Fibroblast of the aortic adventitia (primary cell): ENCODE measurements around the gene SLC39A13. TPM values are rescaled to one million over a fixed set of nuclear protein-coding genes. Genes with fewer than 3 reads are reported as not detected.

Experiments
- DNase-seq: peaks from one replicate; pipeline ENCODE4 v3.0.0-alpha.2; 2010; ENCODE audit warnings: low read depth
- H3K4me3 ChIP-seq: 2 replicates; pipeline ENCODE4 v1.5.1; 2011; ENCODE audit warnings: low read depth, mild to moderate bottlenecking, control low read depth, low read length, moderate library complexity
- total RNA-seq: library from RNA; depleted of rRNA; stranded (reverse); fragments of >200 nt; gene quantifications from 2 replicates; pipeline ENCODE4 v1.2.3, GENCODE V29; 2012; ENCODE audit warnings: low replicate concordance
- TF ChIP-seq, protein P1 (sequence below): IDR thresholded peaks from 2 replicates; pipeline ENCODE4 v1.5.1; 2011; ENCODE audit warnings: mild to moderate bottlenecking, low read length, control low read depth, inconsistent platforms; ENCODE audit not compliant: insufficient read depth

SLC39A13 gene
- total RNA-seq, 1 donor: 47.5 TPM

DNA sequence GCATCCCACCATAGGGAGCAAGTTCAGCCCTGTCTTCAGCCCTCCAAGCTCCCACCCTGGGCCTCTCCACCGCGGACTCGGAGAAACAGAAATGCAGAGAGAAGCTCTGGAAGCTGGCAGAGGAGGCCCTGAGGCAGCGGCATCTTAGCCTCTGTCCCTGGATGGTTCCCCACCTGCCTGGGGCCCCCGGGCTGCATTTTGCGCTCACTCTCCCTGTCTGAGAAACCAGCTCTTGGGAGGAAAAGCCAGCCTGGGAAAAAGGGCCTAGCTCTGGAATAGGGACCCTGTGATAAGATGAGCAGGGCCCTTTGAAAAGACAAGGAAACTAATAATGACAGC is 18.0 kb upstream of the SLC39A13 start:
- no peak overlapping the region for H3K4me3 ChIP-seq
- DNase-seq: no peak
- TF ChIP-seq, protein P1, sequence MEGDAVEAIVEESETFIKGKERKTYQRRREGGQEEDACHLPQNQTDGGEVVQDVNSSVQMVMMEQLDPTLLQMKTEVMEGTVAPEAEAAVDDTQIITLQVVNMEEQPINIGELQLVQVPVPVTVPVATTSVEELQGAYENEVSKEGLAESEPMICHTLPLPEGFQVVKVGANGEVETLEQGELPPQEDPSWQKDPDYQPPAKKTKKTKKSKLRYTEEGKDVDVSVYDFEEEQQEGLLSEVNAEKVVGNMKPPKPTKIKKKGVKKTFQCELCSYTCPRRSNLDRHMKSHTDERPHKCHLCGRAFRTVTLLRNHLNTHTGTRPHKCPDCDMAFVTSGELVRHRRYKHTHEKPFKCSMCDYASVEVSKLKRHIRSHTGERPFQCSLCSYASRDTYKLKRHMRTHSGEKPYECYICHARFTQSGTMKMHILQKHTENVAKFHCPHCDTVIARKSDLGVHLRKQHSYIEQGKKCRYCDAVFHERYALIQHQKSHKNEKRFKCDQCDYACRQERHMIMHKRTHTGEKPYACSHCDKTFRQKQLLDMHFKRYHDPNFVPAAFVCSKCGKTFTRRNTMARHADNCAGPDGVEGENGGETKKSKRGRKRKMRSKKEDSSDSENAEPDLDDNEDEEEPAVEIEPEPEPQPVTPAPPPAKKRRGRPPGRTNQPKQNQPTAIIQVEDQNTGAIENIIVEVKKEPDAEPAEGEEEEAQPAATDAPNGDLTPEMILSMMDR: no peak

DNA sequence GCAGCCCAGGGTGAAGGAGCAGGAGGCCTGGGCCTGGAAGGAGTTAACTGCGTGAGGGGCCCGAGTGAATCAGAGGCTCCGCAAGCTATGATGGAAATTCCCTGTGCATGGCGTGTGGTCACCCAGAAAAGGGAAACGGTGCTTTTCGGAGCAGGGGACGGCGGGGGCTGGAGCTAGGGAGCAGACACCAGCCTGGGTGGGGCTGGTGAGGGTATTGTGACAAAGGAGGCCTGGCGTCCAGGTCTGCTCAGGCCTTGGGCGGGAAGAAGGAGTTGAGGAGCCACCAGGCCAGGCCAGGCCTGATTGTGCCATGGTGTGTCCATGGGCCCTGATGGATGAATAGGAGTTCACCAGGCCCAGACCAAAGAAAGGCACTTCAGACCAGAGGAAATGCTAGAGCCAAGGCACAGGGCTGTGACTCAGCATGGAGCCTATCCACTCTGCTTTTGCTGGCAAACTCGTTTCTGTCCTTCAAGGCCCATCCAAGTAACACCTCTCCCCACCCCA is 17.3 kb upstream of the SLC39A13 start:
- no peak overlapping the region for H3K4me3 ChIP-seq
- no peak for DNase-seq
- TF ChIP-seq, protein P1: no peak

DNA sequence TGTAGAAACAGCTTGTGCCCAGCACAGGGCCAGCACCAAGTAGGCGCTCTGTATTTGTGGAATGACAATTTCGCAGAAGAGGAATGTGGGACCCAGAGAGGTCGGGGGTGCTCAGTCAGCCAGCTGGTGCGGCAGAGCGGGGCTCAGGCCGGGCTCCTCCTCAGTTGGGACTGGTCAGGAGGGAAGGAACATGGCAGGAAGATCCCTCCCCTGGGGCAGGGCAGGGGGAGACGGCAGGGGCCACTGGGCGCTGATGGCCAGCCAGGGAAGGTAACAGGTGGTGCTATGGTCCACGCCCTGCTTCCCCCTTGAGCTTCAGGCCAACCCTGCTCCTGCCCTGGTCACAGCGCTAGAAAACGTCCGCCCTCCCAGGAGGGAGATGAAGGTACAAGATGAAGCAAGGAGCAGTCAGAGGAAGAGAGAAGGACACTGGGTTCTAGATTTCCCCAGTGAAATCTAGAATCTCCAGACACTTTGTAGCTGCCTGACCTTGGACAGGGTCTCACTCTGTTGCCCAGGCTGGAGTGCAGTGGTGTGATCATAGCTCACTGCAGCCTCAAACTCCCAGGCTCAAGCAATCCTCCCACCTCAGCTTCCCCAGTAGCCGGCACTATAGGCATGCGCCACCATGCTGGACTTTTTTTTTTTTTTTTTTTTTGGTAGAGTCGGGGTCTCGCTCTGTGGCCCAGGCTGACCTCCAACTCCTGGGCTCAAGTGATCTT is 16.5 kb upstream of the SLC39A13 start:
- DNase-seq: no peak
- TF ChIP-seq, protein P1: no peak
- H3K4me3 ChIP-seq: no peak overlapping the region

DNA sequence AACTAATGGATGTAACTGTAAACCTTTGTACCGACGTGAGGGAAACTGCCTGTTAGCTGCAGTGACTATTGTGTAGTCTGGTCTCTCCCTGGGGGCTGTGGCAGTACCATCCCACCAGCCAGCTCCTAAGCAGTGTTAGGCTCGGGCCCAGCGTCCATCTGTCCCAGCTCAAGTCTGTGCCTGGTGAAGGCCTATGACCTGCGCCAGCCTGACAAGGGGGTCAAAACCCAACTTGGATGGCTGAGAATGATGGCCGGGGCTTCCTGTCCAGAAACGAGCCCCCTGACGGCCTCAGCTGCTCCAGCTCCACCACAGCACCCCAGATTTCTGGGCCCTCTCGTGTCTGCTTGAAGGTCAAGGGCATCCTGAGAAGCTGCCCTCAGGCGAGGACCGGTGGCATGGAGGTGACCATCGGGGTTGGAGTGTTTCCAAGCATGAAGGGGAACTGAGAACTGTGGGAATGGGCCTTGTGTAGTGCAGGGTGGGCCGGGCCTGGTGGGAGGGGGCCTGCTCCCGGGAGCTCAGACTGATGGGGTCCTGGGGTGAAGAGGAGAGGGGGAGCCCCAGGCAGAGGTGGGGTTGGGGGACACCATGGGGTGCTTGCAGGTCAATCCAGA is 15.7 kb upstream of the SLC39A13 start:
- H3K4me3 ChIP-seq: no peak overlapping the region
- TF ChIP-seq, protein P1: no peak
- DNase-seq: no peak

DNA sequence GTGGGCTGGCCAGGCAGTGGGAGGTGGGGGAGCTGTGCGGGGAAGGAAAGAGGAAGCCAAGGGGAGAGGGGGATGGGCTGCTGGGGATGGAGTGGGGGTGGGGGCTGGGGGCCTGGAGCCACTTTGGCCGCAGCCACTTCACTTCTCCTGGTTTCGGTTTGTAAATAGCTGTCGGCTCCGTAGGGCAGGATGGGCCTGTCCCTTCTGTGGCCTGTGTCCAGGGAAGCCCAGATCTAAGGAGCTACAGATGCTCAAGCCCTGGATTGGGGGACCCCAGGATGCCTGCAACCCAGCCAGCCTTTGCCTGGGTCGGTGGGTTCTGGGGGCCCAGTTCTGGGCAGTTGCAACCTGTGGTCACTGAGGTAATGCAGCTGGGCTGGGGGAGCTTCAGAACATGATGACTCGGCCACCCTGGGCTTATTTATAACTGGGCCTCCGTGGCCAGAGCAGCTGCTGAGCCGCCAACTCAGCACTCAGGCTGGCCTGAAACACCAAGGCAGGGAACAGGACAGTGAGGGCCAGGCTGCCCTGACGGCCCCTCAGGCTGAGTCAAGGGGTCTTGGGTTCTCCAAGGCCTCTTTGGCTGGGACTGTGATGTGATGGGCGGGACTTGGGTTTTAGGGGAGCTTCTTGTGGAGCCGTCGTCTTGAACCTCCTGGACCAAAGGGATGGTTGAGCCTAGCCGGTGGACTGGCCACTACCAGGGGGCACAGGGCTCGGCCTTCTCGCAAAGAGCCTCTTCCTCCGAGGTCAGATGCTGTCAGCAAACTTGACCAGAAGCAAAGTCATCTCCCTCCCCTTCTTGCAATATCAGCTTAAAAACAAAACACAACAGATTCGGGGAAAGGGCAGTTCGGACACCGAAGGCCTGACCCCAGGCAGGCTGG is 15.0 kb upstream of the SLC39A13 start:
- TF ChIP-seq, protein P1: no peak
- DNase-seq: peak; percentile 47
- no peak overlapping the region for H3K4me3 ChIP-seq

DNA sequence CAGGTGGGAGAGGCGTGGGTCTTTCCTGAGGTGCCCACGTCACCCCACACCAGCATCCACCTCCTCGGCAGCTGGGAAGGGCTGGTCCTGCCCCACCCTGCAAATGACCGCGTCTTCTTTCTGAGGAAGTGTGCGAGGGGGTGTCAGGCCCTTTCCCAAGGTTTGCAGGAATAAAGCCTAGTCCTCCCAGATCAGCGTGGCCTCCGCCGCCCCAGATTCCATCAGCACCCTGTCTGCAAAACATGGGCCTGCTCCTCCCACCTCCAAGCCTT is 14.4 kb upstream of the SLC39A13 start:
- no peak for DNase-seq
- H3K4me3 ChIP-seq: no peak overlapping the region
- TF ChIP-seq, protein P1: no peak
